MCF 10A (cell line): Measurements from ENCODE around the gene MCM5. TPM values are rescaled to one million over a fixed set of nuclear protein-coding genes. Genes with fewer than 3 reads are reported as not detected.
A peak's percentile ranks its signal among the peaks of the same experiment; 100 is the strongest.

Source experiments
- BruUV-seq: library from RNA; stranded (reverse); fragments of 400-500 nt; replicated peaks from 2 replicates; lab custom pipeline; 2021; lab: Mats Ljungman, UMichigan
- CTCF ChIA-PET: fragments of 300-600 bp; sonication (Branson Sonifier 250); formaldehyde crosslinking; extraction: SDS; loops from one replicate; lab custom pipeline; 2021; ENCODE audit warnings: antibody characterized with exemption, inconsistent platforms; lab: Yijun Ruan, JAX
- POLR2A ChIA-PET: fragments of 300-600, 350-650 bp; sonication (Branson Sonifier 250); formaldehyde crosslinking; extraction: SDS; loops from one replicate; lab custom pipeline; 2020; ENCODE audit warnings: antibody characterized with exemption, inconsistent platforms; lab: Yijun Ruan, JAX
- DNase-seq: peaks from one replicate; pipeline ENCODE4 v3.0.0-alpha.2; 2018; ENCODE audit not compliant: unreplicated experiment
- H3K27ac Mint-ChIP-seq: one replicate; pipeline ENCODE4 v1.8.0; 2022; ENCODE audit warnings: mild to moderate bottlenecking, low read depth, mixed read lengths; ENCODE audit not compliant: unreplicated experiment
- H3K27me3 Mint-ChIP-seq: one replicate; pipeline ENCODE4 v1.8.0; 2022; ENCODE audit warnings: mixed read lengths; ENCODE audit not compliant: insufficient read depth, unreplicated experiment
- H3K36me3 Mint-ChIP-seq: one replicate; pipeline ENCODE4 v1.8.0; 2022; ENCODE audit warnings: mild to moderate bottlenecking, moderate library complexity, mixed read lengths; ENCODE audit not compliant: insufficient read depth, unreplicated experiment
- H3K4me1 Mint-ChIP-seq: one replicate; pipeline ENCODE4 v1.8.0; 2022; ENCODE audit warnings: mixed read lengths; ENCODE audit not compliant: insufficient read depth, unreplicated experiment
- H3K4me3 Mint-ChIP-seq: one replicate; pipeline ENCODE4 v1.8.0; 2022; ENCODE audit warnings: mild to moderate bottlenecking, moderate library complexity, mixed read lengths; ENCODE audit not compliant: unreplicated experiment
- H3K9me3 Mint-ChIP-seq: one replicate; pipeline ENCODE4 v1.8.0; 2022; ENCODE audit warnings: mixed read lengths; ENCODE audit not compliant: unreplicated experiment
- intact Hi-C: fragments of 100-400 bp; cut with micrococcal nuclease; formaldehyde crosslinking; loops from 2 replicates; pipeline ENCODE4 v1.14.1; 2022
- total RNA-seq: library from RNA; stranded (reverse); gene quantifications from 2 replicates; pipeline ENCODE4 v1.2.3, GENCODE V29; 2022
- TF ChIP-seq, protein P1 (sequence below): fragments of 200-600 bp; IDR thresholded peaks from one replicate; pipeline ENCODE4 v1.8.0; 2022; ENCODE audit warnings: antibody characterized with exemption, mild to moderate bottlenecking; ENCODE audit not compliant: unreplicated experiment

MCM5 gene
- total RNA-seq, 1 experiment from 2014 or later = 35.0 TPM

DNA sequence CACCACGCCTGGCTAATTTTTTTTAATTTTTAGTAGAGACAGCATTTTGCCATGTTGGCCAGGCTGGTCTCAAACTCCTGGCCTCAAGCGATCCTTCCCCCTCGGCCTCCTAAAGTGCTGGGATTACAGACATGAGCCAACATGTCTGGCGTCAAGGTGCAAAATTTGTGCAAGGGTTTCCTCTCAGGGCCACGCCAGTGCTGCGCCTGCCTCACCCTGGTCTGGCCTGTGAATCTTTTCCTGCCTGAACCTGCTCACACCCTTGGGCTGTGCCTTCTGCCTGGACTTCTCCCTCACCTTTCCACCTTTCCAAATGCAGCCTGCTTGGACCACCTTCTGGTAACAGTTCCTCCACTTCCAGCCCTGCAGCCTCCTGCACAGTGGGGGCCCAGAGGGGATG lies 43.4 kb downstream of the MCM5 start:
- TF ChIP-seq, protein P1, sequence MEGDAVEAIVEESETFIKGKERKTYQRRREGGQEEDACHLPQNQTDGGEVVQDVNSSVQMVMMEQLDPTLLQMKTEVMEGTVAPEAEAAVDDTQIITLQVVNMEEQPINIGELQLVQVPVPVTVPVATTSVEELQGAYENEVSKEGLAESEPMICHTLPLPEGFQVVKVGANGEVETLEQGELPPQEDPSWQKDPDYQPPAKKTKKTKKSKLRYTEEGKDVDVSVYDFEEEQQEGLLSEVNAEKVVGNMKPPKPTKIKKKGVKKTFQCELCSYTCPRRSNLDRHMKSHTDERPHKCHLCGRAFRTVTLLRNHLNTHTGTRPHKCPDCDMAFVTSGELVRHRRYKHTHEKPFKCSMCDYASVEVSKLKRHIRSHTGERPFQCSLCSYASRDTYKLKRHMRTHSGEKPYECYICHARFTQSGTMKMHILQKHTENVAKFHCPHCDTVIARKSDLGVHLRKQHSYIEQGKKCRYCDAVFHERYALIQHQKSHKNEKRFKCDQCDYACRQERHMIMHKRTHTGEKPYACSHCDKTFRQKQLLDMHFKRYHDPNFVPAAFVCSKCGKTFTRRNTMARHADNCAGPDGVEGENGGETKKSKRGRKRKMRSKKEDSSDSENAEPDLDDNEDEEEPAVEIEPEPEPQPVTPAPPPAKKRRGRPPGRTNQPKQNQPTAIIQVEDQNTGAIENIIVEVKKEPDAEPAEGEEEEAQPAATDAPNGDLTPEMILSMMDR = no peak
- no peak overlapping the region for H3K4me3 Mint-ChIP-seq
- peaks cover 12% of the 10 kb centered on the region for H3K9me3 Mint-ChIP-seq
- H3K36me3 Mint-ChIP-seq = no peaks in the 10 kb centered on the region
- CTCF ChIA-PET = no interaction called here
- H3K27ac Mint-ChIP-seq = no peak overlapping the region
- H3K27me3 Mint-ChIP-seq = no peaks in the 10 kb centered on the region
- intact Hi-C loops = no loop called here
- BruUV-seq = no TSS peak
- POLR2A ChIA-PET = no interaction called here
- DNase-seq = peak; percentile 62
- H3K4me1 Mint-ChIP-seq = peaks cover 26% of the 10 kb centered on the region

DNA sequence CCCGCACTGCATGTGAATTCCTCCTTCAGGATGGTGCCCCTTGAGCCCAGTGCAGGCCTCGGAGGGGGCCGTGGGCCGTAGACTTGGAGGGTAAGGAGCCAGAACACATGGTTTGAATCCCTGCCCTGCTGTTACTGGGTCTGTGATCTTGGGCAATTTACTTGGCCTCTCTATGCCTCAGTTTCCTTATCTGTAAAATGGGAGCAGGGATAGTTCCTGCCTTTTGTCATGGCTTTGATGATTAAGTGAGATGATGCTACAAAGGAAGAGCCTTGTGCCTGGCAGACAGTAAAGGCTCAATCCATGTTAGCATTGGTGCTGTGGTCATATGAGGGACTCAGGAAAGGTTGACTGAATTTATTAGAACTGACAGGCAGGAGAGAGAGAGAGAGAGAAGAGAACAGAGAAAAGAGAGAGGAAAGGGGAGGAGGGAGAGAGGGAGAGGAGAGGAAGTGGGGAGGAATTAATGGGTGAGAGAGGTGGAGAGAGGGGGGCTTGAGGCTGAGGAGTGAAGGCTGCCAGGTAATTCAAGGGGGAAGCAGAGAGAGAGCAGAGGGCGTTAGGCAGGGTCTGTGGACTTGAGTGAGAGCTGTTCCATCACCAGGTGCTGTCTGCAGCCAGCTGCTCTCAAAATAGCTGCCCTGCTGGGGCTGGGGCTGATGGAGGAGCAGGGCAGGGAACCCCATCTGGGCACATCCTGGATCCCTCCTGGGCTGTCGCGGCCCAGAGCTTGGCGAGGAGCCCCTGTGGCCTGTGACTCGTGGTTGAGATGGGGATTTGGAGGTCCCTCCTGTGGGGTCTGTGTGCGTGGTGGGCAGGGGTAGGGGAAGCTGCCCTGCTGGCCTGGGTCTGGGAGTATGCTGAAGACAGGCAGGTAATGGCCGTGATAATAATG lies 44.1 kb downstream of the MCM5 start:
- Mint-ChIP-seq H3K4me1 (peaks cover 26% of the 10 kb centered on the region), H3K36me3 (no peaks in the 10 kb centered on the region), H3K9me3 (peaks cover 5% of the 10 kb centered on the region), H3K27me3 (no peaks in the 10 kb centered on the region), H3K27ac (no peak overlapping the region), H3K4me3 (no peak overlapping the region)
- BruUV-seq = no TSS peak
- DNase-seq = no peak
- ChIA-PET CTCF (interaction anchor here (0.7 to 1.0 kb wide), 4 partner anchors 15 to 680 kb away, joined by 3 to 5 read pairs (median 4); no protein-coding TSS in a partner anchor), POLR2A (no interaction called here)
- intact Hi-C loops = no loop called here
- TF ChIP-seq, protein P1 = no peak

DNA sequence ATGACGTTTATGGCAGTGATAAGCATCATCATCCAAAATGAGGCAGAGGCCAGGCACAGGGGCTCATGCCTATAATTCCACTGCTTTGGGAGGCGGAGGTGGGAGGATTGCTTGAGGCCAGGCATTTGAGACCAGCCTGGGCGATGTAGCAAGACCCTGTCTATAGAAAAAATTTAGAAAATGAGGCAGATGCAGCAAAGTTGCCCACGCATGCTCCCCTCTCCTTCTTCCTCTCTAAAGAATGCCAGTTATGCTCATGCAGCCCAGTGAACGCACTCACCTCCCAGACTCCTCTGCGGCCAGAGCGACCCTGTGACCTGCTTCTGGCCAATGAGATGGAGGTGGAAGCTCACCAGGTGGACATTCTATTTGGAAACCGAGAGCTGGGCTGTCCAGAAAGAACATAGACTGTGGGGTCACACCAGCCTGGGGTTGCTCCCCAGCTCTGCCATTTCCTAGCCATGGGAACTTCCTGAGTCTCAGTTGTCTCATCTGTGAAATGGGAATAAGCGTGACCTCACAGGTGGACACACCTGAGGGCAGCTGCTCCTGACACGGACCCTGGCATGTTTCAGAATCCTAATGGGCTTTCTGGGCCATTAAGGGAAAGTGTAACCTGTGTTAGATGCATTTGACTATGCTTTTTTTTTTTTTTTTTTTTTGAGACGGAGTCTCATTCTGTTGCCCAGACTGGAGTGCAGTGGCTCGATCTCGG lies 44.9 kb downstream of the MCM5 start:
- Mint-ChIP-seq H3K27ac (no peak overlapping the region), H3K36me3 (no peaks in the 10 kb centered on the region), H3K4me1 (peaks cover 26% of the 10 kb centered on the region), H3K9me3 (no peaks in the 10 kb centered on the region), H3K27me3 (no peaks in the 10 kb centered on the region), H3K4me3 (no peak overlapping the region)
- ChIA-PET CTCF (interaction anchor here (0.6 to 1.0 kb wide), 5 partner anchors 16 to 679 kb away, joined by 3 to 5 read pairs (median 3); no protein-coding TSS in a partner anchor), POLR2A (interaction anchor here (1.2 kb wide), 1 partner anchor 113 kb away, joined by 3 read pairs; no protein-coding TSS in a partner anchor)
- TF ChIP-seq, protein P1 = no peak
- intact Hi-C loops = no loop called here
- BruUV-seq = no TSS peak
- no peak for DNase-seq

DNA sequence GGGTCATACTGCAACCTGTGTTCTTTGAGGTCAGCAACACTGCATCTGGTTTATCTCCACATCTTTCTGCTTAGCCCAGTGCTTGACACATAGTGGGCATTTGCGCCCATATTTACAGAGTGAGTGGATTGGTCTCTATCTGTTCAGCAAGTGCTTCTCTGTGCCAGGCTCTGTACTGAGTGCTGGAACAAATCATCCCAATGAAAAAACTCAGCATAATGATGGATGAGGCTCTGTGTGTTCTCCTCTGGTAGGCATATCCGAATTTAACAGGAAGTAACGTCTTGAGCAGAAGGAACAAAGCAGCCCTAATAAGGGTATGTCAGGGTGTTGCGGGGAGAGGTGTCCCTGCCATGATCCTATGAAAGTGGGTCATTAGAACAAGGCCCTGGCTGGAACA lies 46.0 kb downstream of the MCM5 start:
- no peaks in the 10 kb centered on the region for H3K9me3 Mint-ChIP-seq
- no peaks in the 10 kb centered on the region for H3K36me3 Mint-ChIP-seq
- ChIA-PET CTCF (no interaction called here), POLR2A (interaction anchor here (1.2 kb wide), 1 partner anchor 112 kb away, joined by 3 read pairs; no protein-coding TSS in a partner anchor)
- no TSS peak for BruUV-seq
- H3K4me1 Mint-ChIP-seq = peaks cover 26% of the 10 kb centered on the region
- TF ChIP-seq, protein P1 = no peak
- intact Hi-C loops = no loop called here
- no peaks in the 10 kb centered on the region for H3K27me3 Mint-ChIP-seq
- peak overlapping the region; percentile 59 for H3K27ac Mint-ChIP-seq
- H3K4me3 Mint-ChIP-seq = no peak overlapping the region
- no peak for DNase-seq
